ENCODE results near the gene ZNF23. TPM values are rescaled to one million over a fixed set of nuclear protein-coding genes. Genes with fewer than 3 reads are reported as not detected.

ZNF23 gene
- total RNA-seq: 5.9 and 8.9 TPM in 2 replicates

DNA sequence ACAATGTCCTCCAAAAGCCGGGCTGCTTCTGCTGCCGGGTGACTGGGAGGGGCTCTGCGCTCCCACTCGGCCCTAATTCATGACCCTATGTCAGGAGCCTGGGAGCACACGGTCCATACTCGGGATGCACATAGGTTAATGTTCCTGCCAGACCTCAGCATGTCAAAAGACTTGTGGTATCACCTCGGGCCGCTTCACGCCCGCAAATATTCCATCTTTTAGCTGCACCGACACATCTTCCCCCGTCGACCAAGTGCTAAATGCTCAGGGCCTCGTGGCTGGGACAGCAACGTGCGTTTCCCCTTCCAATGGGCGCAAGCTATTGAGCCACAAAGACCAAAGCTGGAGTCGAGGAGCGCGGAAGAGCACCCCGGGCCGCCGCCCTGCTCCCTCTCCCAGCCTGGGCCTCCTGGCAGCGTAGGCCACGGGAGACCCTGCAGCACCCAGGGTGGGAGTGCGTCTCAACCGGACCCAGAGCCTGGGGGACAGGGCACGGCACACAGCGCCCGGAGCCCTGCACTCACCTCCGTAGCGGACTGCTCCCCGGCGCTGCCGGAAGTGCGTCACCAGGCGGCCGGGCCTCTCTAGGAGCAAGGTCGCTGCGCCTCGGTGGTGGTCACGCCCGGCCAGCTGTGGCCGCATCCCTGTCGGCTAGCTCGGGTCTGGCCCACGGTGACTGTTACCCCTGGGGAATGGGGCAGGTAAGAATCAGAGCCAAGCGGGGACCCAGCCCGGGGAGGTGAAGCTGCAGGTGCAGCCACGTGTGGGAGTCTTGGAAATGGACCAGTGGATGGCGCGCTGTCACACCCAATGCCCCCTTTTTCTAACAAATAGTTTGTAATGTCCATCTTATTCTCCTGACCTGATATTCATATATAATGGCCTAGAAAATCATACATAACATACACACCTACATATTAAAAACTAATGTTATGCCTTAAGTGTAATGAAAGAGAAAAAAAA lies at the start of gene ZNF23:
Gene ZNF23, minus strand, starts transcription at position 562 of the 963 bp plus-strand sequence. CDS start 5,451 bp downstream, outside the sequence.

GRCh38 chr16:71489122-71489521 lies 27.1 kb upstream of the ZNF23 start, which contains the start of gene ZNF19:
TSS of gene ZNF19 (minus strand) at chr16:71489324. CDS start at chr16:71482114, 7,210 bp downstream.

GRCh38 chr16:71442051-71442440 lies 20.0 kb downstream of the ZNF23 start, which contains the start of gene TLE7:
TSS of gene TLE7 (minus strand) at chr16:71442054. CDS start at chr16:71433324, 8,730 bp downstream.

Other genes with a start within 250 kb of the ZNF23 start
- gene HYDIN, start 231.5 kb downstream of the ZNF23 start, total RNA-seq: 0.26 and 0.40 TPM in 2 replicates
- 18.2 and 21.9 TPM in 2 replicates for gene CMTR2, start 172.8 kb downstream of the ZNF23 start, total RNA-seq
- gene CALB2, start 103.5 kb downstream of the ZNF23 start, total RNA-seq: 1.4 TPM in 1 of 2 replicates, not detected in the other
- not detected in 2 replicates for gene TLE7, start 20.2 kb downstream of the ZNF23 start, total RNA-seq
- 1.2 and 1.3 TPM in 2 replicates for gene ZNF19, start 27.1 kb upstream of the ZNF23 start, total RNA-seq
- not detected in 2 replicates for gene CHST4, start 64.2 kb upstream of the ZNF23 start, total RNA-seq
- not detected in 2 replicates for gene TAT, start 114.8 kb upstream of the ZNF23 start, total RNA-seq
- 0.52 TPM in 1 of 2 replicates, not detected in the other for gene MARVELD3, start 163.9 kb upstream of the ZNF23 start, total RNA-seq

Data from epithelial cell of alveolus of lung (primary cell).